K562 (cell line): Measurements from ENCODE around the gene WDPCP. TPM values are rescaled to one million over a fixed set of nuclear protein-coding genes. Genes with fewer than 3 reads are reported as not detected.

Source experiments
- ATAC-seq: fragments of 200-7000 bp; cut with Tn5 transposase; 3 replicates; pipeline ENCODE4 v1.9.1; 2020; ENCODE audit warnings: moderate library complexity
- BruUV-seq: library from RNA; stranded (reverse); fragments of 400-500 nt; replicated peaks from 2 replicates; lab custom pipeline; 2021; lab: Mats Ljungman, UMichigan
- CTCF ChIA-PET: fragments of 300-600 bp; formaldehyde crosslinking; extraction: SDS; loops from one replicate; lab custom pipeline; 2021; ENCODE audit warnings: low intra/inter-chr PET ratio; lab: Yijun Ruan, JAX
- POLR2A ChIA-PET: fragments of 300-600, 350-650 bp; sonication (Branson Sonifier 250); formaldehyde crosslinking; extraction: SDS; loops from one replicate; lab custom pipeline; 2021; ENCODE audit warnings: antibody characterized with exemption, inconsistent platforms; lab: Yijun Ruan, JAX
- DNase-seq, 4 experiments: peaks; one replicate each; pipeline versions ENCODE4 v3.0.0 to v3.0.0-alpha.2; 2011 to 2018; ENCODE audit warnings: low spot score in 3 of 4, mixed read lengths in 3 of 4; ENCODE audit errors: extremely low read depth in 1 of 4
- FAIRE-seq: peaks from 2 replicates; lab custom pipeline; 2011; peaks lifted over from hg19 to GRCh38; lab: Jason Lieb, UNC
- H2AFZ ChIP-seq: 2 replicates; pipeline ENCODE4 v1.6.0; 2011; ENCODE audit warnings: low read depth, low read length, control low read depth, inconsistent platforms
- H3K27ac ChIP-seq: fragments of 200-600 bp; 3 replicates; pipeline ENCODE4 v1.8.0; 2011; ENCODE audit warnings: low read depth, mild to moderate bottlenecking, control low read depth, inconsistent platforms, low read length, moderate library complexity, mixed read lengths; ENCODE audit errors: extremely low read depth
- H3K27me3 ChIP-seq, 2 experiments: fragments of 300-600 bp in 1 of 2; 2 replicates in 1 of 2; 3 replicates in 1 of 2; pipeline versions ENCODE4 v1.6.0 to v1.8.0; 2011; ENCODE audit warnings: inconsistent platforms in 2 of 2, low read length in 2 of 2, mild to moderate bottlenecking in 1 of 2, mixed read lengths in 1 of 2, moderate library complexity in 1 of 2; ENCODE audit not compliant: control insufficient read depth in 2 of 2, insufficient read depth in 2 of 2
- H3K36me3 ChIP-seq: fragments of 300-600 bp; 3 replicates; pipeline ENCODE4 v1.8.0; 2011; ENCODE audit warnings: mild to moderate bottlenecking, low read length, inconsistent platforms; ENCODE audit not compliant: control insufficient read depth, insufficient read depth
- H3K4me1 ChIP-seq, 2 experiments: fragments of 200-600 bp in 1 of 2; replicated peaks in 1 of 2; 2 replicates in 1 of 2; 3 replicates in 1 of 2; pipeline versions ENCODE4 v1.5.1 to v1.8.0; 2011; ENCODE audit warnings: inconsistent platforms in 2 of 2, low read length in 2 of 2, mild to moderate bottlenecking in 1 of 2, mixed read lengths in 1 of 2, moderate library complexity in 1 of 2; ENCODE audit not compliant: control insufficient read depth in 2 of 2, insufficient read depth in 2 of 2
- H3K4me2 ChIP-seq: 2 replicates; pipeline ENCODE4 v1.6.1; 2011; ENCODE audit warnings: low read length, control low read depth, inconsistent platforms, mixed read lengths; ENCODE audit not compliant: insufficient read depth
- H3K4me3 ChIP-seq: fragments of 200-600 bp; sonication (generic), shearing (Covaris generic); 2 replicates; pipeline ENCODE4 v1.5.1; 2016; ENCODE audit warnings: control low read depth, inconsistent platforms
- H3K79me2 ChIP-seq: fragments of 200-600 bp; 3 replicates; pipeline ENCODE4 v1.8.0; 2011; ENCODE audit warnings: low read length, inconsistent platforms; ENCODE audit not compliant: control insufficient read depth, insufficient read depth
- H3K9ac ChIP-seq, 2 experiments: 2 replicates each; pipeline versions ENCODE4 v1.6.0 to v1.6.1; 2011; ENCODE audit warnings: low read depth in 2 of 2, low read length in 2 of 2, control low read depth in 1 of 2, inconsistent platforms in 1 of 2, mild to moderate bottlenecking in 1 of 2, mixed read lengths in 1 of 2; ENCODE audit not compliant: insufficient read depth in 1 of 2
- H3K9me1 ChIP-seq: one replicate; pipeline ENCODE4 v1.6.0; 2011; ENCODE audit warnings: inconsistent platforms, mild to moderate bottlenecking, low read length, moderate library complexity; ENCODE audit not compliant: control insufficient read depth, insufficient read depth
- H3K9me3 ChIP-seq: replicated peaks from 2 replicates; pipeline ENCODE4 v1.5.1; 2011; ENCODE audit warnings: low read depth, low read length, inconsistent platforms; ENCODE audit not compliant: control insufficient read depth, insufficient read depth
- H4K20me1 ChIP-seq: replicated peaks from 2 replicates; pipeline ENCODE4 v1.6.1; 2011; ENCODE audit warnings: low read length, inconsistent platforms, mixed read lengths; ENCODE audit not compliant: control insufficient read depth, insufficient read depth
- BRD4 ChIP-seq: fragments of 200-600 bp; sonication (generic); IDR thresholded peaks from 2 replicates; pipeline ENCODE4 v1.6.1; 2017; ENCODE audit warnings: inconsistent platforms
- CBFA2T2 ChIP-seq: fragments of 450-650 bp; conservative IDR thresholded peaks from 2 replicates; pipeline ENCODE4 v1.6.1; 2017; ENCODE audit warnings: mild to moderate bottlenecking
- CBX3 ChIP-seq, 2 experiments: IDR thresholded peaks; 1 replicate in 1 of 2; 2 replicates in 1 of 2; pipeline ENCODE4 v1.6.1; 2012; ENCODE audit warnings: inconsistent platforms in 2 of 2, low read length in 2 of 2, borderline replicate concordance in 1 of 2, control low read depth in 1 of 2
- ETS1 ChIP-seq: conservative IDR thresholded peaks from 2 replicates; pipeline ENCODE4 v1.6.1; 2011; ENCODE audit warnings: low read depth, mild to moderate bottlenecking, low read length; ENCODE audit not compliant: control insufficient read depth
- GTF2A2 ChIP-seq: IDR thresholded peaks from 2 replicates; pipeline ENCODE4 v1.6.1; 2016; ENCODE audit warnings: mild to moderate bottlenecking, missing genetic modification characterization, missing compliant biosample characterization
- MAFG ChIP-seq: fragments of 450-650 bp; conservative IDR thresholded peaks from 2 replicates; pipeline ENCODE4 v1.6.1; 2016; ENCODE audit warnings: missing genetic modification characterization, missing compliant biosample characterization
- MCM5 ChIP-seq: fragments of 450-650 bp; IDR thresholded peaks from 2 replicates; pipeline ENCODE4 v1.6.1; 2016; ENCODE audit warnings: low read depth
- MTA1 ChIP-seq: fragments of 450-650 bp; IDR thresholded peaks from 2 replicates; pipeline ENCODE4 v1.6.1; 2017; ENCODE audit warnings: borderline replicate concordance
- RUNX1 ChIP-seq: sonication (generic); IDR thresholded peaks from 2 replicates; pipeline ENCODE4 v1.6.1; 2016; ENCODE audit warnings: antibody characterized with exemption, low read depth
- SMAD4 ChIP-seq: fragments of 250-450 bp; sonication (Bioruptor Pico); conservative IDR thresholded peaks from 2 replicates; pipeline ENCODE4 v1.8.0; 2021; ENCODE audit warnings: inconsistent platforms, mild to moderate bottlenecking, moderate library complexity
- TFAM ChIP-seq: fragments of 250-450 bp; sonication (Bioruptor Pico); conservative IDR thresholded peaks from 2 replicates; pipeline ENCODE4 v1.5.0; 2021; ENCODE audit warnings: mild to moderate bottlenecking, moderate library complexity
- ZBTB12 ChIP-seq: fragments of 250-450 bp; sonication (Bioruptor Pico); IDR thresholded peaks from 2 replicates; pipeline ENCODE4 v1.4.0; 2020
- ZBTB34 ChIP-seq: fragments of 250-450 bp; sonication (Bioruptor Pico); IDR thresholded peaks from 2 replicates; pipeline ENCODE4 v1.8.0; 2021; ENCODE audit warnings: mild to moderate bottlenecking, moderate library complexity
- ZNF12 ChIP-seq: sonication (generic); formaldehyde crosslinking; IDR thresholded peaks from 2 replicates; pipeline ENCODE4 v1.4.0; 2020; ENCODE audit warnings: mild to moderate bottlenecking, missing genetic modification reagents
- ZNF253 ChIP-seq: fragments of 250-450 bp; sonication (Bioruptor Pico); conservative IDR thresholded peaks from 2 replicates; pipeline ENCODE4 v1.6.1; 2021; ENCODE audit warnings: mild to moderate bottlenecking
- ZNF57 ChIP-seq: fragments of 450-650 bp; formaldehyde crosslinking; IDR thresholded peaks from 2 replicates; pipeline ENCODE4 v1.4.0; 2020; ENCODE audit warnings: mild to moderate bottlenecking, moderate library complexity
- ZNF699 ChIP-seq: fragments of 250-450 bp; sonication (Bioruptor Pico); IDR thresholded peaks from 2 replicates; pipeline ENCODE4 v1.8.0; 2021; ENCODE audit warnings: mild to moderate bottlenecking, moderate library complexity; ENCODE audit not compliant: insufficient replicate concordance
- ZNF830 ChIP-seq: fragments of 250-450 bp; sonication (Bioruptor Pico); IDR thresholded peaks from 2 replicates; pipeline ENCODE4 v1.5.0; 2021; ENCODE audit warnings: mild to moderate bottlenecking
- WGBS: fragments of 100-300 bp; shearing (Covaris generic); methylation state at CpG from one replicate; pipeline ENCODE4 v1.1.6; 2016; ENCODE audit warnings: low coverage, mixed read lengths; ENCODE audit not compliant: insufficient coverage; ENCODE audit errors: missing lambda C conversion rate; 5-methylcytosine and 5-hydroxymethylcytosine counted together
- in situ Hi-C: fragments of 300-500 bp; cut with MboI; formaldehyde crosslinking; loops from 4 replicates; pipeline ENCODE4 v1.15.0; 2018; ENCODE audit warnings: inconsistent platforms, mixed read lengths
- intact Hi-C: fragments of 100-400 bp; cut with micrococcal nuclease; formaldehyde crosslinking; loops from 2 replicates; pipeline ENCODE4 v1.14.2; 2022
- polyA plus RNA-seq, 8 experiments: library from polyadenylated mRNA; depleted of rRNA in 4 of 8; stranded (reverse) in 5 of 8; unstranded in 3 of 8; fragments of >200 nt; fragmentation: Nextera tagmentation in 2 of 8; fragmentation: Illumina TruSeq in 1 of 8; extraction: Ambion mirVana in 2 of 8; extraction: Trizol in 1 of 8; gene quantifications; 2 replicates each; pipeline versions ENCODE4 v1.2.1 to v1.2.3, GENCODE V29; 2011 to 2014; ENCODE audit warnings: inconsistent platforms in 1 of 8, missing spikeins in 1 of 8
- total RNA-seq, 7 experiments: library from RNA; depleted of rRNA in 6 of 7; stranded (reverse); fragments of >200 nt in 6 of 7; fragmentation: Illumina TruSeq in 2 of 7; extraction: Trizol in 2 of 7; gene quantifications; 2 replicates each; pipeline versions ENCODE4 v1.2.1 to v1.2.3, GENCODE V29; 2011 to 2021; ENCODE audit warnings: low replicate concordance in 1 of 7

Gene WDPCP
- total and polyA plus RNA-seq, 9 of the 15 experiments (the other 6 are each of a cell fraction or from before 2014, with no cell fraction given) = 1.4 to 6.4 (median 5.5) TPM

DNA sequence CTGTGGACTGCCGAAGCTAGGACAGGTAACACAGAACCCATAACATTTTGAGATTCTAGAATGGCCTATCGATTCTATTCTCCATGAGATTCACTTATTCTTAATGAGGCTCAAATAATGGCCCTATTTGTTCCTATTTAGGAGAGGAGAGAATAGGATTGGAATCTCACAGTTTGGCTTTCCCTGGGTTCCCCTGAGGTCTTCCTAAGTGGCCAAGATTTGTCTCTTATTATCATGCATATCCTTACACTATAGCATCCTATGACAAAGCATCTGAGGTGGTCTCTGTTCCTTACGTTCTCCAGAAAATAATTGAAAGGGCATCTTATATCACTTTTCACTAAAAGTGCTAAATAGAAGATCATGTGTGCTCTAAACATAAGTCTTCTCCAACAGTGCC, 9.5 kb downstream of the WDPCP start:
- no peaks in the 10 kb centered on the region for H4K20me1 ChIP-seq
- no peak overlapping the region for H3K27ac ChIP-seq
- CTCF ChIA-PET = no interaction called here
- H2AFZ ChIP-seq = no peak overlapping the region
- 62% methylated on average over 3 of the region's 3 CpGs for WGBS
- FAIRE-seq (no peak), ATAC-seq (no peak), DNase-seq (no peak)
- no peaks in the 10 kb centered on the region for H3K9me1 ChIP-seq
- intact Hi-C loops = no loop called here
- no peaks in the 10 kb centered on the region; a peak in 1 of 5 replicates for H3K4me1 ChIP-seq
- no peaks in the 10 kb centered on the region for H3K27me3 ChIP-seq
- in situ Hi-C loops = no loop called here
- no peaks in the 10 kb centered on the region for H3K9me3 ChIP-seq
- H3K4me2 ChIP-seq = no peak overlapping the region
- no peaks in the 10 kb centered on the region for H3K36me3 ChIP-seq
- no peak overlapping the region for H3K9ac ChIP-seq
- no peak for TF ChIP-seq ZBTB34 (CRISPR knock-in tag)
- TF ChIP-seq CBX3 (IDR thresholded peaks at IDR 0.05; ENCODE audit: borderline replicate concordance in 1 of 2, low read length in 2 of 2) = no peak
- TF ChIP-seq ZNF699 = no peak
- TF ChIP-seq BRD4 = no peak
- TF ChIP-seq RUNX1 = no peak
- no peak for TF ChIP-seq ZNF57 (CRISPR knock-in tag)
- TF ChIP-seq SMAD4 (CRISPR knock-in tag) = no peak
- no peak for TF ChIP-seq MCM5
- TF ChIP-seq MAFG (tag) = no peak
- no peak for TF ChIP-seq MTA1
- no peak for TF ChIP-seq CBFA2T2
- no peak for TF ChIP-seq ETS1
- TF ChIP-seq ZBTB12 (CRISPR knock-in tag) = no peak
- no peak for TF ChIP-seq TFAM (CRISPR knock-in tag)
- no peak for TF ChIP-seq ZNF12 (CRISPR knock-in tag)
- TF ChIP-seq ZNF830 (CRISPR knock-in tag) = no peak
- no peak for TF ChIP-seq GTF2A2 (tag)
- TF ChIP-seq ZNF253 (CRISPR knock-in tag) = no peak
- H3K4me3 ChIP-seq = no peak overlapping the region
- H3K79me2 ChIP-seq = no peaks in the 10 kb centered on the region; the same call in 2 of the 3 replicates
- no TSS peak for BruUV-seq
- POLR2A ChIA-PET = no interaction called here
